Neuronal stem cell (in vitro differentiated cells): ENCODE results near the gene UBA1.

Experiments
- DNase-seq: peaks from one replicate; pipeline ENCODE4 v3.0.0-alpha.2; 2013; ENCODE audit warnings: low spot score
- H2AFZ ChIP-seq: one replicate; pipeline ENCODE4 v1.6.1; 2013; ENCODE audit warnings: mild to moderate bottlenecking, low read length, inconsistent platforms
- H2AK5ac ChIP-seq: 2 replicates; pipeline ENCODE4 v1.6.1; 2013; ENCODE audit warnings: low read depth, mild to moderate bottlenecking, inconsistent platforms, low read length, moderate library complexity, mixed read lengths
- H2BK120ac ChIP-seq: 2 replicates; pipeline ENCODE4 v1.6.1; 2013; ENCODE audit warnings: low read depth, mild to moderate bottlenecking, inconsistent platforms, low read length, moderate library complexity, mixed read lengths
- H2BK12ac ChIP-seq: one replicate; pipeline ENCODE4 v1.6.1; 2013; ENCODE audit warnings: low read length, inconsistent platforms
- H2BK15ac ChIP-seq: 2 replicates; pipeline ENCODE4 v1.6.1; 2013; ENCODE audit warnings: mild to moderate bottlenecking, low read length, inconsistent platforms, mixed read lengths
- H2BK5ac ChIP-seq: one replicate; pipeline ENCODE4 v1.6.1; 2013; ENCODE audit warnings: inconsistent platforms, mild to moderate bottlenecking, low read length, moderate library complexity
- H3K14ac ChIP-seq: one replicate; pipeline ENCODE4 v1.6.1; 2013; ENCODE audit warnings: low read length, inconsistent platforms
- H3K18ac ChIP-seq: 2 replicates; pipeline ENCODE4 v1.6.1; 2013; ENCODE audit warnings: low read length, inconsistent platforms
- H3K23ac ChIP-seq: 2 replicates; pipeline ENCODE4 v1.6.1; 2013; ENCODE audit warnings: low read depth, mild to moderate bottlenecking, mixed read lengths, low read length, inconsistent platforms; ENCODE audit not compliant: poor library complexity
- H3K27ac ChIP-seq: replicated peaks from 3 replicates; pipeline ENCODE4 v1.5.1; 2013; ENCODE audit warnings: low read length, inconsistent platforms
- H3K27me3 ChIP-seq, 3 experiments: 2 replicates each; pipeline ENCODE4 v1.6.1; 2013; ENCODE audit warnings: low read length in 3 of 3, mild to moderate bottlenecking in 2 of 3, inconsistent platforms in 1 of 3, low read depth in 1 of 3, mixed read lengths in 1 of 3, moderate library complexity in 1 of 3; ENCODE audit not compliant: control insufficient read depth in 3 of 3, insufficient read depth in 3 of 3
- H3K36me3 ChIP-seq, 2 donors: replicated peaks in 1 of 2; 2 replicates each; pipeline ENCODE4 v1.6.1; 2013; ENCODE audit warnings: low read length in 2 of 2; ENCODE audit not compliant: control insufficient read depth in 2 of 2, insufficient read depth in 2 of 2
- H3K4ac ChIP-seq: 2 replicates; pipeline ENCODE4 v1.6.1; 2013; ENCODE audit warnings: inconsistent platforms, mild to moderate bottlenecking, low read length, moderate library complexity
- H3K4me1 ChIP-seq, 2 donors: 1 replicate in 1 of 2; 2 replicates in 1 of 2; pipeline ENCODE4 v1.6.1; 2013; ENCODE audit warnings: low read length in 2 of 2, low read depth in 1 of 2; ENCODE audit not compliant: control insufficient read depth in 2 of 2, insufficient read depth in 1 of 2
- H3K4me2 ChIP-seq: one replicate; pipeline ENCODE4 v1.6.1; 2013; ENCODE audit warnings: mild to moderate bottlenecking, low read length, inconsistent platforms; ENCODE audit not compliant: insufficient read depth, poor library complexity, severe bottlenecking
- H3K4me3 ChIP-seq, 2 donors: 2 replicates each; pipeline ENCODE4 v1.5.1; 2013; ENCODE audit warnings: low read length in 2 of 2, mild to moderate bottlenecking in 2 of 2, inconsistent platforms in 1 of 2, moderate library complexity in 1 of 2
- H3K79me1 ChIP-seq: one replicate; pipeline ENCODE4 v1.6.1; 2013; ENCODE audit warnings: low read depth, mild to moderate bottlenecking, inconsistent platforms, low read length, moderate library complexity
- H3K9ac ChIP-seq: one replicate; pipeline ENCODE4 v1.6.1; 2013; ENCODE audit warnings: mild to moderate bottlenecking, low read depth, low read length, inconsistent platforms; ENCODE audit not compliant: poor library complexity
- H3K9me3 ChIP-seq, 2 donors: replicated peaks in 1 of 2; 2 replicates each; pipeline versions ENCODE3 to v1.6.1; 2013; ENCODE audit warnings: low read length in 2 of 2, mild to moderate bottlenecking in 2 of 2, inconsistent platforms in 1 of 2, low read depth in 1 of 2, mixed read lengths in 1 of 2, moderate library complexity in 1 of 2; ENCODE audit not compliant: control insufficient read depth in 2 of 2, insufficient read depth in 1 of 2
- H4K8ac ChIP-seq: one replicate; pipeline ENCODE4 v1.6.1; 2013; ENCODE audit warnings: low read depth, mild to moderate bottlenecking, inconsistent platforms, low read length, moderate library complexity
- H4K91ac ChIP-seq: one replicate; pipeline ENCODE4 v1.6.1; 2013; ENCODE audit warnings: low read length, low read depth, mild to moderate bottlenecking, inconsistent platforms; ENCODE audit not compliant: poor library complexity
- WGBS, 2 donors: extraction: QIAGEN DNeasy Blood & Tissue Kit; methylation state at CpG; one replicate each; pipeline ENCODE4 v1.1.7; 2013; ENCODE audit warnings: missing lambda C conversion rate in 2 of 2, mixed read lengths in 1 of 2; ENCODE audit not compliant: insufficient read length in 2 of 2, insufficient replicate concordance in 1 of 2; ENCODE audit errors: extremely low coverage in 2 of 2; 5-methylcytosine and 5-hydroxymethylcytosine counted together

UBA1 gene

DNA sequence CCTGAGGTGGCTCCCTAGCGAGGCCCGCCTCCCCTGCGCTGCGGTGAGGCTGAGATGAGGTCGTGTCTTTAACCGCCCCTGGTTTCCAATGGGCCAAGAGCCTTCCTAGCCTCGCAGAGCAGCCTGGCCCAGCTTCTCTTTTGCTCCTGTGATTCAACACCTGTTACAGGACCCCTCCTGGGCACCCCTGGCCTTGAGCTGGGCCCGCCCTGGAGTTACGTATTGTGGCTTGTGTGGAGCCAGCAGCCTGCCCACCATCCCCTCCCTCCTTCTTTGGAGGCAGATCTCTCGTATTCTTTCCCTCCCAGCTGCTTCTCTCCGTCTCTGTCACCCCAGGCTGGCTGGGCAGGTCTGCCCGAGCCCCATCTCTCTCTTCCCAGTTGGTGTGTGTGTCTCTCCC, 19.3 kb upstream of the UBA1 start:
- Histone ChIP-seq H3K27me3 (peaks cover 0 to 74% (median 0%) of the 10 kb centered on the region in 3 experiments), H3K4ac (no peak overlapping the region), H3K79me1 (peaks cover 3% of the 10 kb centered on the region), H2BK12ac (no peak overlapping the region), H3K9ac (no peak overlapping the region), H2BK5ac (no peak overlapping the region), H3K4me3 (no peak overlapping the region), H3K23ac (no peak overlapping the region), H3K36me3 (peaks cover 39 to 93% of the 10 kb centered on the region in 2 donors), H2AFZ (no peak overlapping the region), H2AK5ac (no peak overlapping the region), H3K4me1 (no peaks in the 10 kb centered on the region), H3K18ac (no peak overlapping the region), H2BK120ac (no peak overlapping the region), H3K4me2 (no peak overlapping the region), H4K91ac (no peak overlapping the region), H3K27ac (no peak overlapping the region), H2BK15ac (no peak overlapping the region), H3K14ac (no peak overlapping the region), H4K8ac (no peak overlapping the region), H3K9me3 (no peaks in the 10 kb centered on the region)
- DNase-seq = no peak
- WGBS, 2 donors = no CpG with 5 or more reads among the region's 12 CpGs

DNA sequence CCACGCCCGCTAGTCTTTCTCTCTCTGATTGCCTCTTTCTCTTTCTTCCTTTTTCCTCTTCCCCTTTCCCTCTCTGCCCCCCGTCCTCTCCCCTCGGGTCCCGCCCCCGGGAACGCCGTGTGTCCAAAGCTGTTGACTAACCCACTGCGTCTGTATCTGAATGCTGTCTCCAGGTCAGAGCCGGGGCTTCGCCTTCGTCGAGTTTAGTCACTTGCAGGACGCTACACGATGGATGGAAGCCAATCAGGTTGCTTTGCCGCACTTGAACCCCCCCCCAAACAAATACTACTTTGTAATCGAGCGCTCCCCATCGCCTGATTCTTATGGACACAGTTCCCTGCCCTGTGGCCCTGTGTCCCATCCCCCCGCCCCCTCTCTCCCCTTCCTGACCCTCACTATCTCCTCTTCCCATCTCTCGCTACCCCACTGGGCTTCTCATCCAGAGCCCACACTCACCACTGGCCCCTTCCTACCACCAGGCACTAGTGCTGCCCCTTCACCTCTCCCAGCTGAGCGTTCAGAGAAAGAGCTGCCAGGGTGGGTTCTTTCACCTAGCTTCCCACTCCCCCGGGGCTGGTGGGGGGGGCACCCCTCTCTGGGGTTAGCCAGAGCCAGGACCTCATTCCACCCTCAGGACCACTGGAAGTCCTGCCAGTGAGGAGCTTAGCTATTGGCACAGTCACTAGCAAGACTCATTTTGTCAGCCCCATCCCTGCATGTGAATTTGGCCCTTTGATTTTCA, 18.6 kb upstream of the UBA1 start:
- Histone ChIP-seq H3K18ac (no peak overlapping the region), H3K9me3 (no peaks in the 10 kb centered on the region), H3K79me1 (peaks cover 3% of the 10 kb centered on the region), H2AFZ (no peak overlapping the region), H3K4me1 (no peaks in the 10 kb centered on the region), H4K91ac (no peak overlapping the region), H3K9ac (no peak overlapping the region), H3K27ac (no peak overlapping the region), H3K27me3 (peaks cover 0 to 75% (median 0%) of the 10 kb centered on the region in 3 experiments), H3K4me2 (no peak overlapping the region), H2BK12ac (no peak overlapping the region), H3K23ac (no peak overlapping the region), H3K4me3 (no peak overlapping the region), H4K8ac (no peak overlapping the region), H3K14ac (no peak overlapping the region), H3K4ac (no peak overlapping the region), H2BK15ac (no peak overlapping the region), H2BK5ac (no peak overlapping the region), H2AK5ac (no peak overlapping the region), H3K36me3 (peaks cover 42 to 93% of the 10 kb centered on the region in 2 donors), H2BK120ac (no peak overlapping the region)
- no CpG with 5 or more reads among the region's 23 CpGs for WGBS, 2 donors
- no peak for DNase-seq

DNA sequence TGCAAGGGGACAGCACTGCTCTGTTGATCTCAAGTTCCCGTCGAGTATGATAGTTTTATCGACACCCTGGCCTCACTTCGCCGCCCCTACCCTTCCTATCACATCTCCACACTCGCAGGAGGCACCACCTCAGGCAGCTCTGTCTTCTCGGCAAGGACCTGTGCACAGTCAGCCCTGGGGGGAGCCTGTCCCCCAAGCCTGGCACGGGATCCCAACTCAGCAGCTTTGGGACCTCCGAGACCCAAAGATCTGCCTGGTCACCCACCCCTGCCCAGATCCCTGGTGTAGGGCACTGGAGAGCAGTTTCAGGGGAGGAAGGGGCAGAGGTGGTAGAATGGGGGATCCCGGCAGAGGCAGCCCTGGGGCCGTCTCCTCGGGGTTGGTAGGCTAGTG, 18.0 kb upstream of the UBA1 start:
- no CpG with 5 or more reads among the region's 12 CpGs for WGBS, 2 donors
- no peak overlapping the region for H4K91ac ChIP-seq
- no peak overlapping the region for H3K9ac ChIP-seq
- no peak overlapping the region for H3K14ac ChIP-seq
- no peaks in the 10 kb centered on the region for H3K4me1 ChIP-seq
- no peak for DNase-seq
- H3K27me3 ChIP-seq = peaks cover 0 to 75% (median 0%) of the 10 kb centered on the region in 3 experiments
- no peak overlapping the region for H3K4me3 ChIP-seq
- H2BK12ac ChIP-seq = no peak overlapping the region
- peaks cover 42 to 93% of the 10 kb centered on the region in 2 donors for H3K36me3 ChIP-seq
- no peak overlapping the region for H2BK5ac ChIP-seq
- no peak overlapping the region for H3K27ac ChIP-seq
- H2AK5ac ChIP-seq = no peak overlapping the region
- H3K4ac ChIP-seq = no peak overlapping the region
- H3K9me3 ChIP-seq = no peaks in the 10 kb centered on the region
- H3K79me1 ChIP-seq = peaks cover 3% of the 10 kb centered on the region
- no peak overlapping the region for H3K23ac ChIP-seq
- no peak overlapping the region for H2BK15ac ChIP-seq
- no peak overlapping the region for H4K8ac ChIP-seq
- H3K18ac ChIP-seq = no peak overlapping the region
- no peak overlapping the region for H2AFZ ChIP-seq
- H2BK120ac ChIP-seq = no peak overlapping the region
- H3K4me2 ChIP-seq = no peak overlapping the region

DNA sequence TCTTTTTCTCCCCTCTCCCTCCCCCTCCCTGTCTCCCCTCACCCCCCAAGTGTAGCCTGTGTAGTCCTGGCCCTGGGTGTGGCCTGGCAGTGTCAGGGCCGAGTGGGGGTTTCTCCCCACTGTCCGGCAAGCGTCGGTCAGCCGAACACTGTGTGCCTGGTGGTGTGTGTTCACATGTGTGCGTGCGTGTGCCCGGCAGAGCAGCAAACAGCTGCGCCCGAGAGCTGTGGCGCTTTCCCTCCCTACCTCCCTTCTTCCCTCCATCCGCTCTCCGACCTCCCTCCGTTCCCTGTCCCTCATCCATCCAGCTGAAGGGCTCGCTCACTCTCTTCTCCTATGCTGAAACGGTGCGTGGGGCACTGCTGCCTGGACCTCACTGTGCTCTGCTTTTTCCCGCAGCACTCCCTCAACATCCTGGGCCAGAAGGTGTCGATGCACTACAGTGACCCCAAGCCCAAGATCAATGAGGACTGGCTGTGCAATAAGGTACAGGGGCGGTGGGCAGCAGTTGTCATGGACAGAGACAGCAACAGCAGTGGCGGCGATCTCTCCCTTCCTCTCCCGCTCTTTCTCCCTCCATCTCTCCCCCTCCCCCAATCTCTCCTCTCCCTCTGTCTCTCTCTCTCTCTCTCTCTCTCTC, 17.4 kb upstream of the UBA1 start:
- Histone ChIP-seq H3K4ac (no peak overlapping the region), H2BK120ac (no peak overlapping the region), H3K23ac (no peak overlapping the region), H3K4me3 (no peak overlapping the region), H3K79me1 (peaks cover 3% of the 10 kb centered on the region), H2BK5ac (no peak overlapping the region), H2AK5ac (no peak overlapping the region), H4K8ac (no peak overlapping the region), H2BK15ac (no peak overlapping the region), H4K91ac (no peak overlapping the region), H3K4me1 (no peaks in the 10 kb centered on the region), H3K9ac (peak overlapping the region; percentile 21), H2AFZ (no peak overlapping the region), H3K18ac (no peak overlapping the region), H3K36me3 (peaks cover 41 to 95% of the 10 kb centered on the region in 2 donors), H3K9me3 (no peaks in the 10 kb centered on the region), H3K4me2 (no peak overlapping the region), H2BK12ac (no peak overlapping the region), H3K27ac (no peak overlapping the region), H3K27me3 (peaks cover 0 to 70% (median 0%) of the 10 kb centered on the region in 3 experiments), H3K14ac (no peak overlapping the region)
- WGBS, 2 donors = no CpG with 5 or more reads among the region's 23 CpGs
- DNase-seq = no peak
